ENCODE measurements around the gene WFDC12. TPM values are rescaled to one million over a fixed set of nuclear protein-coding genes. Genes with fewer than 3 reads are reported as not detected.

Gene WFDC12
- total RNA-seq, 1 donor from 2014 or later: not detected

DNA sequence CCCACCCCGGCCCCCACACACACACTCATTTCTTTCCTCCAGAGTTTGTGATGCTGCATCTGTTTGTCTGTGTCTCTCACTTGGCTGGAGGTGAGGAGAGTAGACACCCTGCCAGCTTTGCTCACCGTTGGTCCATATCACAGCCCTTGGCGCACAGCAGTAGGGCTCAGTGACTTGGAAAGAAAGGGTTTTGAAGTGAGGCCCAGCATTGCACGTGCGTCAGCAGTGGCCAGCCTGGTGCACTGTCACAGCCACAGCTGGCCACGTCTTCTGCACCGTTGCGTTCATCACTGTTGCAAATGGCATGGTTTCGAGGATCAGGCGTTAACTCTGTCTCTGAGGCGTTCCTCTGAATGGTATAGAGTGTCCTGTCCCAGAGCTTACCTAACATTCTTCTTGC is 13.0 kb downstream of the WFDC12 start:
- Mint-ChIP-seq H3K36me3 (ENCODE audit: insufficient read depth) (no peaks in the 10 kb centered on the region), H3K27me3 (peaks cover 26% of the 10 kb centered on the region), H3K9me3 (ENCODE audit: low read depth) (no peaks in the 10 kb centered on the region), H3K4me1 (ENCODE audit: low read depth) (no peaks in the 10 kb centered on the region), H3K27ac (no peak overlapping the region), H3K4me3 (ENCODE audit: low read depth) (no peak overlapping the region)
- DNase-seq (ENCODE audit: low spot score, unreplicated experiment): no peak
- TF ChIP-seq, protein P1, sequence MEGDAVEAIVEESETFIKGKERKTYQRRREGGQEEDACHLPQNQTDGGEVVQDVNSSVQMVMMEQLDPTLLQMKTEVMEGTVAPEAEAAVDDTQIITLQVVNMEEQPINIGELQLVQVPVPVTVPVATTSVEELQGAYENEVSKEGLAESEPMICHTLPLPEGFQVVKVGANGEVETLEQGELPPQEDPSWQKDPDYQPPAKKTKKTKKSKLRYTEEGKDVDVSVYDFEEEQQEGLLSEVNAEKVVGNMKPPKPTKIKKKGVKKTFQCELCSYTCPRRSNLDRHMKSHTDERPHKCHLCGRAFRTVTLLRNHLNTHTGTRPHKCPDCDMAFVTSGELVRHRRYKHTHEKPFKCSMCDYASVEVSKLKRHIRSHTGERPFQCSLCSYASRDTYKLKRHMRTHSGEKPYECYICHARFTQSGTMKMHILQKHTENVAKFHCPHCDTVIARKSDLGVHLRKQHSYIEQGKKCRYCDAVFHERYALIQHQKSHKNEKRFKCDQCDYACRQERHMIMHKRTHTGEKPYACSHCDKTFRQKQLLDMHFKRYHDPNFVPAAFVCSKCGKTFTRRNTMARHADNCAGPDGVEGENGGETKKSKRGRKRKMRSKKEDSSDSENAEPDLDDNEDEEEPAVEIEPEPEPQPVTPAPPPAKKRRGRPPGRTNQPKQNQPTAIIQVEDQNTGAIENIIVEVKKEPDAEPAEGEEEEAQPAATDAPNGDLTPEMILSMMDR (IDR thresholded peaks at IDR 0.05; ENCODE audit: unreplicated experiment): no peak

DNA sequence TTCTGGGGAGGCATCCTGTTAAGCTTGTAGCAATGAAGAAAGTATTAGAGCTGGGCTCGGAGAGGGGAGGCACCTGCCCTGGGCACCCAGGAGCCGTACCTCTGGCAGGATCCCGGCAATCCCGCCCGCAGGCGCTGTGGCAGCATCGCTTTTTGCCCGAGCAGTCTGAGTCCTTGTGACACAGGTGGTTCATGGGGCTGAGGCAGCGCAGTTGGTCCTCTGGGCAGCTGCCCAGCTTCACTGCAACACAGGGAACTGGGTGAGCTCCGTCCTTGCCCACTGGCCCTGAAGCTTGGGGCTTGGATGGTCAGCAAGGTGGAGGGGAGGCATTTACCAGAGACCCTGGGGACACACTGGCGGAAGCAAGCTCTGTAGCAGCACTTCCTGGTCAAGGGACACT is 14.0 kb downstream of the WFDC12 start:
- no peaks in the 10 kb centered on the region for H3K9me3 Mint-ChIP-seq (ENCODE audit: low read depth)
- H3K4me3 Mint-ChIP-seq (ENCODE audit: low read depth): no peak overlapping the region
- H3K27ac Mint-ChIP-seq: no peak overlapping the region
- TF ChIP-seq, protein P1 (IDR thresholded peaks at IDR 0.05; ENCODE audit: unreplicated experiment): no peak
- H3K27me3 Mint-ChIP-seq: peaks cover 23% of the 10 kb centered on the region
- no peak for DNase-seq (ENCODE audit: low spot score, unreplicated experiment)
- no peaks in the 10 kb centered on the region for H3K4me1 Mint-ChIP-seq (ENCODE audit: low read depth)
- H3K36me3 Mint-ChIP-seq (ENCODE audit: insufficient read depth): no peaks in the 10 kb centered on the region

DNA sequence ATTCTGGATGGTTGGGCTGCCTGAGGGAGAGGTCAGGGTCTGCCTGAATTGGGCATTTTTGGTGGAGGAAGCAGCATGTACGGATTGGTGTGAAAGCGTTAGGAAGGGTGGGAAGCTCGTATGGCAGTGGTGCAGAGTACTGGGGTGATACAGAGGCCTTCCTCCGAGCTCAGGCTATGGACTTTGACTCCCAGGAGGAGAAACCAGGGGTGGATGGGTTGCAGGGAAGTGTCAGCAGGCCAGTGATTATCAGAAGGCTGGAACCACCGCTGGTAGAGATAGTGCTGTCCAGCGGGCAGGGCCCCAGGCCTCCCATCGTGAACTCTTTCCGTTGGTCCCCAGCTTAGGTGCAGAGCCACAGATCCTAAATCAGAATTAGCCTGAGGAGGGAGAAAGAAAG is 14.6 kb downstream of the WFDC12 start:
- no peak for DNase-seq (ENCODE audit: low spot score, unreplicated experiment)
- Mint-ChIP-seq H3K36me3 (ENCODE audit: insufficient read depth) (no peaks in the 10 kb centered on the region), H3K9me3 (ENCODE audit: low read depth) (no peaks in the 10 kb centered on the region), H3K27ac (no peak overlapping the region), H3K4me1 (ENCODE audit: low read depth) (no peaks in the 10 kb centered on the region), H3K27me3 (peaks cover 16% of the 10 kb centered on the region), H3K4me3 (ENCODE audit: low read depth) (no peak overlapping the region)
- TF ChIP-seq, protein P1 (IDR thresholded peaks at IDR 0.05; ENCODE audit: unreplicated experiment): no peak

DNA sequence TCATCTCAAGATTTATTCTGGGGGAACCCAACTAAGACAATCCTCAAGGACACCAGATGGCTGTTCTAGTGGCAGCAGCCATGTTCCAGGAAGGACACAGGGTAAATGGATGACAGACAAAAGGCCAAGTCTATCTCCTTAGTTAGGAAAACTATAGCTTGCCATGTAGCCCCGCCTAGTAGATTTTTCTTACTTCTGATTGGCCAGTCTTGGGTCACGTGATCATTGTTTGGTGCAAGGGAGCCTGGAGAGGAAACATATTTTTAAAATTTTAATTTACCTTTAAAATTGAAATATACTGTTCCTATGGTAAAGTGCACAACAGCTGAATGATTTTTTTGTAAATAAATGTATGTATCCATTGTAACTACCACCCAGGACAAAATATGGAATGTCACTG is 18.9 kb downstream of the WFDC12 start:
- DNase-seq (ENCODE audit: low spot score, unreplicated experiment): no peak
- H3K9me3 Mint-ChIP-seq (ENCODE audit: low read depth): no peaks in the 10 kb centered on the region
- H3K27ac Mint-ChIP-seq: no peak overlapping the region
- H3K36me3 Mint-ChIP-seq (ENCODE audit: insufficient read depth): no peaks in the 10 kb centered on the region
- H3K4me3 Mint-ChIP-seq (ENCODE audit: low read depth): no peak overlapping the region
- TF ChIP-seq, protein P1 (IDR thresholded peaks at IDR 0.05; ENCODE audit: unreplicated experiment): no peak
- H3K27me3 Mint-ChIP-seq: peaks cover 24% of the 10 kb centered on the region
- peaks cover 4% of the 10 kb centered on the region for H3K4me1 Mint-ChIP-seq (ENCODE audit: low read depth)

DNA sequence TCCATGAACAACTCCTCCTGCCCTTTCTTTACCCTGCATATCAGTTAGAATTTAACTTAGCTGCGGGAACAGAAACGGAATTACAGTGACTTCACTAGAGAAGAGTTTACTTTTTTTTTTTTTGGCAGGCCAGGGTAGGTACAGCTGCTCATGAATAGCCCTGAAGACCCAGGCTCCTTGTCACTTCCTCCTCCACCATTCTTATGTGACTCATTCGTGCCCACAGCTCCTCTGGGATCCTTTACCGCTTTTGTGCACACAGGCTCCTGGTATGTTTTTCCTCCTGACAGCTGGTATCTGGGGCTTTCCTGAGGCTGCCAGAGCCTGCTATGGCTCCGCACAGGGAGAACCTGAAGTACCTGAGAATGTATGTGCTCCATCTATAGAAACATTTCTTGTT is 19.5 kb downstream of the WFDC12 start:
- Mint-ChIP-seq H3K36me3 (ENCODE audit: insufficient read depth) (no peaks in the 10 kb centered on the region), H3K27ac (no peak overlapping the region), H3K4me3 (ENCODE audit: low read depth) (no peak overlapping the region), H3K9me3 (ENCODE audit: low read depth) (no peaks in the 10 kb centered on the region), H3K4me1 (ENCODE audit: low read depth) (peaks cover 4% of the 10 kb centered on the region), H3K27me3 (peaks cover 30% of the 10 kb centered on the region)
- no peak for DNase-seq (ENCODE audit: low spot score, unreplicated experiment)
- TF ChIP-seq, protein P1 (IDR thresholded peaks at IDR 0.05; ENCODE audit: unreplicated experiment): no peak

All from progenitor cell of endocrine pancreas (in vitro differentiated cells).